ENCODE results near the gene ZDBF2.
"Not testable (repeated sequence)": the region's sequence is repeated elsewhere in the genome, so short reads cannot be mapped to it uniquely, and the experiment has no call there.

The ZDBF2 gene

DNA sequence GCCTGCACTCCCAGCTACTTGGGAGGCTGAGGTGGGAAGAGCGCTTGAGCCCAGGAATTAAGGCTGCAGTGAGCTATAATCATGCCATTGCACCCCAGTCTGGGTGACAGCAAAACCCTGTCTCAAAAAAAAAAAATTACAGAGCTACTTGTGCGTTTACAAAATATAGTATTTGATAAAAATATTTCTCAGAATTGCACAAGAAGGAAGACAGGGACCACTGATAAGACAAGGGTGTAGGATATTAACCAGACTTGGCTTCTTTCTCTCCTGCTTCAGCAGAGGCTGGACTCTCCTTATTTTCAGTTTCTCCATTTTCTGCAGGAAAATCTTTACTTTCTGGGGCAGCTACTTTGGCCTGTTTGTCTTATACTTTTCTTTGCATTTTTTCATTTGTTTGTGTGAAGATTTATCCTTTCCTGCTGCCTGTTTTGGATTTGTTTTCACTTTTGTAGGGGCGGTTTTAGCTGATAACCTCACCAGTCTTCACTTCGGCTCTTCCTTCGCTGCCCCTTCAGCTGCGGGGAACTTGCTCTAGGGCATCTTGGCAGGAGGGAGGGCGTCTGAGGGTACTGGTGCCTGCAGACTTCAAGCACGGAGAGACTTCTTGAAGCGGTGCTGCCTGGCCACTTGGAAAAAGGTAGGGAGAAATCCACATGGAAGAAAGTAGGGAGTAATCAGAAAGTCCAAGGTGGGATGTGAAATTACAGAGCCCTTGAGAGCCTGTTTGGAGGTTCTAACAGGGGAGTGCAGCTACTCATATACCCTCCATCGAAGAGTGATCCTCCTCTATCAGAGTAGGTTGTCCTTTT, 14.9 kb upstream of the ZDBF2 start:
- DNase-seq (ENCODE audit: low read depth in 2 of 2), result no peak

DNA sequence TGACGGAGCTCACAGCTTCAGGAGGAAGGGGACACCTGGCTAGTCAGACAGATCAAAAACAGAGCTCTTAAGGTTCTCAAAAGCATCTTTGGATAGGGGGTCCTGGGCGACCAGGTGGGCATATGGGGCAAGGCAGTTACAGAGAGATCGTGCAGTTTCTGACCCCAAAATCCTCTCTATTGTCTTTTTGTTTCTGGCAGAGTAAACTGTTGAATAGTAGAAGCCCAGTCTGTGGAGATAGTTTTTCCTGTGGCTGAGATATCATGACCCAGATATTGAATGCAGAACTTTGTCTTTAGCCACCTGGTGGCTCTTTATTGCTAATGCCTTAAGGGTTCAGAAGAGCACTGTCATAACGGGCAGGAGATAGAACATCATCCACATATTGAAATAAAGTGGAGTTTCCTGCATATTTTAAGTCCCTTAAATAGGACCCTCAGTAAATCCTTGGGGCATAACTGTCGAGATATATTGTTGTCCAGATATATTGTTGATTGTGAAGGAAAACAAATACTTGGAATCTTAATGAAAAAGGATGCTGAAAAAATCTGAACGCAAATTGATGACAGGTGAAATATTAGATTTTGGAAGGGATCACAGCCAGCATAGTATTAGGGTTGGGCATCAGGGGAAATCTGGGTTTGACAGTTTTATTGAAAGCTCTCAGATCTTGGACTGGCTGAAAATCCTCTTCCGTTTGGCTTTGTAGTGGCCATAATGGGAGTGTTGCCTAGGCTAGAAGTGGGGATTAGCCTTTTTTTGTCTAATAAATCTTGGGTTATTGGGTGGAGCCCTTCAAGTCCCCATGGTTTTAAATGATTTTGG, 14.1 kb upstream of the ZDBF2 start:
- no peak for DNase-seq (ENCODE audit: low read depth in 2 of 2)

DNA sequence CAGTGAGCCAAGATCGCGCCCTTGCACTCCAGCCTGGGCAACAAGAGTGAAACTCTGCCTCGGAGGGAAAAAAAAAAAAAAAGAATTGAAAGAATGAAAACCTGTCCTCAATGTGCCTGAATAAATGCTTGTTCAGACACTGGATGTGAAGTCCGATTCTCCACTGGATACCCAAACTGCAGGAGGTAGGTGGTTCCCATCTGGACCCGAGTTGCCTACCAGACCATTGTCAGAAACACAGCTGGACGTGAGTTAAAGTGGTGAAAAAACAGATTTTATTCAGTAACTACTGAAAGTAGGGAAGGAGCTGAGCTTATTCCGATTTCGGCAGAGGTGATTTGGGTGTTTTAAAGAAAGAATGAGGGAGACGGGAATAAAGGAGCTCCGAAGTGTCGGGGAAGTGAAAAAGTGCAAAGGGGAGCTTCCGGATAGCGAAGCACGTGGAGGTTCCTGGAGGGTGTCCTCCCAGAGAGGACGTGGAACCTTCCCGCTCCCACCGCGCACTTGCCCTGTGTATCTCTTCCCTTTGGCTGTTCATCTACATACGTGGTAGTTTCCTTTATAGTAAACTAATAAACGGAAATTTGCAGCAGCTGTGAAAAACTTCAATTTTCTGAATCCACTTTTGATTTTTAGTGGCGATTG, 10.4 kb upstream of the ZDBF2 start:
- no peak for DNase-seq (ENCODE audit: low read depth in 2 of 2)

DNA sequence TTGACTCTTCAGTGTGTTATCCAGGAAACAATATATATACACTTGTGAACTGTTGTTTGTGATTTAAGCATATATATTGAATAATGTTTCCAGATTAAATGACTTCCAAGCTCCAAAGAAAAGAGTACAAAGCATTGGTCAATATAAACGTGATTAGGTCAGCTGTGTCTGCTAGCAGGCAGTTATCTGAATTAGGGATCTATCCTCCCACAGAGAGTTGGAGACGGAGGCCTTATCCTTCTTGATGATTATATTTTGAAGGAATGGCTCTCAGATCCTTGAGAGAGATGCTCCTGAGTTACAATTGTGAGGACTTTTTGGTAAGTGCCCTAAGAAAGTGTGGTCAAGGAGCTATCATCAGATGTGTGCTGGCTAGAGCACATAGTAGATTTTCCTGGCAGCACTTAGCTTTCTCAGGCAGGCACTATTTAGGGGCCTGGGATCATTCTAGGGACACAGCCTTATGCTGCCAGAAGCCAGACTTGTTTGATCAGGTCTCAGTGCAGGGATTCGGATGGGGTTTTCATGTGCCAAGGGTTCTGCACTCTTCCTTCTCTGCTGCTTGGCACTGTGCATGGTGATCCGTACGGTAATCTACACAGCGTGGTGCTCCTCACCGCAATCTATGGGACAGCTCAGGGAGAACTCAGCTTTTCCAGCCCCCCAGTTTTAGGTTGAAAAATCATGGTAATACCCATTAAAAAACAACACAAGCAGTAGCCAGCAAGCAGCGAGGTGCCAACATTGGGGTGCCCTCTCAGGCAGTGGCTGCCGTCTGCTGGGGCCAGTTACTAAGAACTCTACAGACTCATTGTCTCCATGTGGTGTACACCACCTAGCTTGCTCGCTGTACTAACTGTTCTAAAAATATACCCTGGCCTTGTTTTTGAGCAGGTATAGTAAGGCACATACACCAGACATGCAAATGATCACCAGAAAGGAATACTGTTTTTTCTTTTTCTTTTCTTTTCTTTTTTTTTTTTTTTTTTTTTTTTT, 8.0 kb upstream of the ZDBF2 start:
- no peak for DNase-seq (ENCODE audit: low read depth in 2 of 2)

DNA sequence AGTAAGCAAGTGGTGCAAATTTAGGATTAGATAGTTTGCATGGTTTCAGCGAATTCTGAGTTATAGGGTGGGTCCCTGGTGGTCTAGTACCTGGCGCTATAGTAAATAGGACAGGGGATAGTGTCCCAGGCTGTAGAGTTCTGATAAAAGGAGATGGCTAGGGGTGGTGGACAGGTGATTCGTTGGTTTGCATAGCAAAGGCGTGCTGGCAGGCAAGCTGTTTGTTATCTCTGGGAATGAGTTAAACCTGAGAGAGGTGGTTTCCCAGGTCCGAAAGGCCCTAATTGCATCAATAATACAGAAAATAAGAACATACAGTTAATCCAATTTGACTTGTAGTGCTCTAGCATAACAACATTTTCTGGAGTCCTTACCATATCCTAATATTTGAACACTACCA, 6.9 kb upstream of the ZDBF2 start:
- DNase-seq (ENCODE audit: low read depth in 2 of 2), result no peak

DNA sequence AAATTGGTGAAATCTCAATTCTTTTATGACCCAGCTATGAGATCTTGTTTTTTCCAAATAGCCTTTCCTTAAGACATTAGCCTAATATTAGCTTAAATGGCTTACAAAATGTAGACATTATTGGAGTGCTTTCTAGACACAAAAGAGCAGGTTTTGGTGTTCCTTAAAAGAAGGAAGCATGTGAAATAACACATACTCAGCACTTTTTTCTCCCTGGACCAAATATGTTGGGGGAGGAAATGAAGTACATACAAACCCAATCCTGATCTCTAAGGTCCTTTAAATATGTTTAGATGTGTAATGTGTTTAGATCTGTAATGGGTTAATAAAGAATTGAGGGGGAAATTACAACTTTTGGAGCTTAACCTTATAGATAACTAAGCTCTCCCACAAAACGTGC, 3.4 kb upstream of the ZDBF2 start:
- no peak for DNase-seq (ENCODE audit: low read depth in 2 of 2)

DNA sequence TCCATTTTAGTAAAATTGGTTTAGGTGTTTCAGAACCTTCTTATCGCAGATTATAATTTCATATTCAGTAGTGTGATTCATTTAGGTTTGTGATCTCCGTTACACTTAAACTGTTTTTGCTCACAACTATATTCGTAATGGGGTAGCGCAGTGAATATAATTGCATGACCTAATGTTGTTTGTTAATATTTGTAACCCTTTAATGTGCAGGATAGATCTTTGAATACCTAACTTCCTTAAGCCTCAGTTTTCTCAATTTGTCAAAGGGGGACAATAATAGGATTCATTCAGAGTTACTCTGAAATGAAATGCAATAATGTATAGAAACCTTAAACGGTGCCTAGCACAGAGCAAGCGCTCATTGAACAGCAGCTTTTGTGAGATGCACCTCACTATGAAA, 558 bp upstream of the ZDBF2 start:
- no peak for DNase-seq (ENCODE audit: low read depth in 2 of 2)

DNA sequence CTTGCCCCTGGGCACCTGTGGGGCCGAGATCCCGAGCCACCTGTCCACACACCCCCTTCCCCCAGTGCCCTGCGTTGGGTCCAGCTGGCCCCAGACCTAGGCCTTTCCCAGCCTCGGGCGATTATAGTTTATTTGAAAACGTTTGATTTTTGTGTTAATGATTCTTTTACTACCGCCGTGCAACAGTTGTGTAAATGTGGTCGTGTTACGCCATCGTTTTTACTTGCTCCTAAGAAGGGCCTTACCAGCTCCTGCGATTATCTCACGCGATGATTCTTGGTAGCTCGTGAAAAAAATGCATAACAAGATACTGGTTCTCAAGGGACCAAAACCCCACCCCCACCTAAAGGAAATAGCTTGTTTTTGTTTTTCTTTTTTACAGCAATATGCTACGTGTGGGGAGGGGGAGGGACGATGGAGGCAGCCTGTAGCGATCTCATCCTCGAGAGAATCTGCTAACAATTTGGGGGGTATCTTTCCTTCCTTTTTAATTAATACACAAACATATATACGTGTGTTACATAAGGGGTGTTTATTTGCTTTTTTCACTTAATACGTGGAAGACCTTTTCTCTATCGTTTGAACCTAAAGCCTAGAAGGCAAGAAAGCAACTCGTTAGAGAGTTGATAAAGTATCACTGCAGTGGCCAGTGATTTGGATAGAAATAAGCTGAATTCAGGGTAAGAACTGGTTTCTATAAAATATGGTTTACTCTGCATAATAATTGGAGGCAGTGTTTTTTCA, 1.0 kb downstream of the ZDBF2 start:
- DNase-seq (ENCODE audit: low read depth in 2 of 2), result peak in 1 of 2 donors; percentile 1

DNA sequence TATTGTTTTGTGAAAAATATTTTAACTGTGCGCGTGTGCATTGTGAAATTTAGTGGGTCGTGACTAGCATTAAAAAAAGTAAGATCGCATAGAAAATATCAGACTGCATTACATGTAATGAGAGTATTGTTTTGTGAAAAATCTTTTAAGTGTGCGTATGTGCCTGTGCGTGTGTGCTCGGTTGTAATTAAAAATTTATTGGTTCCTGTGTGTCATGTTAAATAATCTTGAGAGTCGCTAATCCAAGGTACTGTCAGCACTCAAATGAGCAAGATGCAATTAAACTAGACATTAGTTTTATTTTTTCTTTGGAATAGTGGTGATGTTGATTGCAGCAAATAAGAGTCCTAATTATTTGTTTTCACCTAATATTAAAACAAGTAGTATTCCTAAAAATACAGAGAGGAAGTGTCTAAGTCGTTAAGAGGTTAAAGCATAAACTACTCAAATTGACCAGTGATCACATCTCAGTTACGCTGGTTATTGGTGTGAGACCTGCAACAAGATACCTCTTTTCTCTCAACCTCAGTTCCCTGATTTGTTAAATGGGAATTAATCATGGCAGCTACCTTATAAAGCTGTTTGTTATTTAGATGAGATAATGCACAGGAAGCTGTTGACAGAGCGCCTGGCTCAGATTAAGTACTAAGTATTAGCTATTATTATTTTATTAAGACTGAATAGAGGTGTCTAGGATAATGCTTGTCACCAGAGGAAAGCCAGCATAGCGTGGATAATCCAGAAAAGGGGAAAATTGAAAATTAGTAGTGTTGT, 1.9 kb downstream of the ZDBF2 start:
- DNase-seq (ENCODE audit: low read depth in 2 of 2), result no peak

DNA sequence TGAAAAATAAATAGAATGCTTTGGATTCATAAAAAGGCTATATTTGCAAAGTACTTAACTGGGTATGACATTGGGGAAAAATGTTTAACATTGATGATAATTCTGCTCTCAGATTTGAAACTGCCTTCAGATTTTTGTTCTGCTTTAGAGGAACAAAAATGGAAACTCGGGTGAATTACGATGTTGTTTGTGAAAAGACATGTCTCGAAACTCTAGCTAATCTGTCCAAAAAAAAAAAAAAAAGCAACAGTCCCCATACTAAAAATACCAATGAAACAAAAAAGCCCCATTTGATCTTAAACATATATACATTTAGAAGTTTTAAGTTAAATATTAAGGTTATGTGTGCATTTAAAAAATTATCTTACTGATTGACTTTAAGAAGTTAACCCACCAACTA, 3.0 kb downstream of the ZDBF2 start:
- DNase-seq (ENCODE audit: low read depth in 2 of 2), result no peak

DNA sequence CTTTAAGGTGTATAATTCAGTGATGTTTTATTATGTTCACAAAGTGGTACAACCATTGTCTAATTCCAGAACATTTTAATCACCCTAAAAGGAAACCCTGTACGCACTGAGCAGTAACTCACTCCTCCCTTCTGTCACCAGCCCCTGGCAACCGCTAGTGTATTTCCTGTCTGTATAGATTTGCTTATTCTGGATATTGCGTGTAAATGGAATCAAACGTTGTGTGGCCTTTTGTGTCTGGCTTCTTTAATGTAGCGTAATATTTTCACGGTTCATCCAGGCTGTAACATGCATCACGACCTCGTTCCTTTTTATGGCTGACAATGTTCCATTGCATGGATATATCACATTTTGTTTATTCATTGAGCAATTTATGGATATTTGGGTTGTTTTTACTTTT, 8.3 kb downstream of the ZDBF2 start:
- no peak for DNase-seq (ENCODE audit: low read depth in 2 of 2)

DNA sequence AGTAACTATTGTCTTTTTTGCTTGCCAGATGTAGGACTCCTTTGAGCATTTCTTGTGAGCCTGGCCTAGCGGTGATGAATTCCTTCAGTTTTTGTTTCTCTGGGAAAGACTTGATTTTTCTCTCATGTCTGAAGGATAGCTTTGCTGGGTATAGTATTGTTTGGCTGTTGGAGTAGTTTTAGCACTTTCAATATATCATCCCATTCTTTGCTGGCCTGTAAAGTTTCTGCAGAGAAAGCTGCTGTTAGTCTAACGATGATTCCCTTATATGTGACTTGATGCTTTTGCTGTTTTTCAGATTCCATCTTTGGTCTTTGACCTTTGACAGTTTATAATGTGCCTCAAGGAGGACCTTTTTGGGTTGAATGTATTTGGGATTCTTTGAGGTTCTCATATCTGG, 12.7 kb downstream of the ZDBF2 start:
- DNase-seq (ENCODE audit: low read depth in 2 of 2), result no peak

DNA sequence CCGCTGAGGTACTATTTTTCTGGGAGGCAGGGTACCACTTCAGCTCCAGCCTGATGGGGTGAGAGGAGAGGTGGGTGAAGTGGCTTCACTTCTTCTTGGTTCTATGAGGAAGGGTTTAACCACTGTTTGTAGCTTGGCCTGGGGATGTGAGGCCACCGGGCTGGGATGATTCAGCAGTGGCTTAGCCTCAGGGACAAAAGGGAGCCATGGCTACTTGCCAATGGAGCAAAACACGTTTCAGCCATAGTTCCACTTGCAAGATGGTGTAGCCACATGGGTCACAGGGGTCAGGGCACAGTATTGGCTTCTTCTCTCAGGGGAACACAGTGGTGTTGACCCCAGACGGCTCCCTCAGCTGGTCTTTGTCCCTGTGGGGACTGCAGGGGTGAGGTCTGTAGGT, 14.9 kb downstream of the ZDBF2 start:
- DNase-seq (ENCODE audit: low read depth in 2 of 2), result no peak

DNA sequence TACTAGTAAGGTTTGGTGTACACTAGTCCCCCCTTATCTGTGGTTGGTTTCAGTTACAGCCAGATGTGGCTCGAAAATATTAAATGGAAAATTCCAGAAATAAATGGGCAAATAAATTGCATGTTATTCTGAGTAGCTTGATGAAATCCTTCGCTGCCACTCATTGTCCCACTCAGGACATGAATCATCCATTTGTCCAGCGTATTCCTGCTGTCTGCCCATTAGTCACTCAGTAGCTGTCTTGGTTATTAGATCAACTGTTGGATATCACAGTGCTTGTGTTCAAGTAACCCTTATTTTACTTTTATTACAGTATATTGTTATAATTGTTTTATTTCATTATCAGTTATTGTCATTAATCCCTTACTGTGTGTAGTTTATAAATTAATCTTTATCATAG, 21.7 kb downstream of the ZDBF2 start:
- DNase-seq (ENCODE audit: low read depth in 2 of 2), result no peak

DNA sequence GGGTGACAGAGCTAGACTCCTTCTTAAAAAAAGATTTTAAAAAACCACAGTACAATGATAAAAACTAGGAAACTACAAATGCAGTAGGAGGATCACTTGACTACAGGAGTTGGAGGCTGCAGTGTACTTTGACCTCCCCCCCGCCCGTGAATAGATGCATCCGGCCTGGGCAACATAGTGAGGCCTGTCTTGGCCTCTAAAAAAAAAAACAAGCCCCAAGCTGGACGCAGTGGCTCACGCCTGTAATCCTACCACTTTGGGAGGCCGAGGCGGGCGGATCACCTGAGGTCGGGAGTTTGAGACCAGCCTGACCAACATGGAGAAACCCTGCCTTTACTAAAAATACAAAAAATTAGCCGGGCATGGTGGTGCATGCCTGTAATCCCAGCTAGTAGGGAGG, 25.1 kb downstream of the ZDBF2 start:
- DNase-seq (ENCODE audit: low read depth in 2 of 2), result not testable (repeated sequence)

DNA sequence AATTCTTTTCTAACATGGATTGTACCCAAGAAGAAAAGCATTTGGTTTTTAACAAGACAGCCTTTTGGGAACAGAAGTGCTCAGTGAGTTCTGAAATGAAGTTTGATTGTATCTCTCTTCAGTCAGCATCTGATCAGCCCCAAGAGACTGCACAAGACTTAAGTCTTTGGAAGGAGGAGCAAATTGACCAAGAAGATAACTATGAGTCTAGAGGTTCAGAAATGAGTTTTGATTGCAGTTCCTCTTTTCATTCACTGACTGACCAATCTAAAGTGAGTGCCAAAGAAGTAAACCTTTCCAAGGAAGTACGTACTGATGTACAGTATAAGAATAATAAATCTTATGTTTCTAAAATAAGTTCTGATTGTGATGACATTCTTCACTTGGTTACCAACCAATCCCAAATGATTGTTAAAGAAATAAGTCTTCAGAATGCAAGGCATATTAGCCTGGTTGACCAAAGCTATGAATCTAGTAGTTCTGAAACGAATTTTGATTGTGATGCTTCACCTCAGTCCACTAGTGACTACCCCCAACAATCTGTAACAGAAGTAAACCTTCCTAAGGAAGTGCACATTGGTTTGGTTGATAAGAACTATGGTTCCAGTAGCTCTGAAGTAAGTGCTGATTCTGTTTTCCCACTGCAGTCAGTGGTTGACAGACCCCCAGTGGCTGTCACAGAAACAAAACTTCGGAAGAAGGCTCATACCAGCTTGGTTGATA, 31.2 kb downstream of the ZDBF2 start:
- no peak for DNase-seq (ENCODE audit: low read depth in 2 of 2)

DNA sequence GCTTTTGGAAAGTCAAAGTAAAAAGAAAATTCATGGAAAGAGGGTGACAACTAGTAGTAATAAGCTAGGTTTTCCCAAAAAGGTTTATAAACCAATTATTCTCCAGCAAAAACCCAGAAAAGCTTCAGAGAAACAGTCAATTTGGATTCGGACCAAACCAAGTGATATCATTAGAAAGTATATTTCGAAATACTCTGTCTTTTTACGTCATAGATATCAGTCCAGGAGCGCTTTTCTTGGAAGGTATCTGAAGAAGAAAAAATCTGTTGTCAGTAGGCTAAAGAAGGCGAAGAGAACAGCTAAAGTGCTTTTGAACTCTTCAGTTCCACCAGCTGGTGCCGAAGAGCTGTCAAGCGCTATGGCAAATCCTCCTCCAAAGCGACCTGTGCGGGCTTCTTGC, 36.6 kb downstream of the ZDBF2 start:
- no peak for DNase-seq (ENCODE audit: low read depth in 2 of 2)

DNA sequence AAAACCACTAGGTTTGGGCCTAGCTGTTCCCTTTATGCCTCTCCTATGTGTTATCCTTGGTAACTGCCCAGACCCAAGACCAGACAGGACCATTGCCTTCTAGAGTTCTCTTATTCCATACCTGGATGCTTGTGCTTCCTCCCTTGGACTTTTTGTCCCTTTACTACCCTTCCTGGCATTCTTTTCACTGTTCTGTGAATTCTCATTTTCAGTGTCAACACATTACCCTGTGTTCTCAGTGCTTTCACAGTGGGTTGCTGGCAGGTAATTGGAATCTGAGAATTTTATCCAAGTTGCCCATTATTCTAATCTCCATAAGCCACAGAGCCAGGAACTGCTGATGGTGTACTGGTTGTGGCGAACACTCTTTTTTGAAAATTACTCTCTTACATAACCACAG, 41.7 kb downstream of the ZDBF2 start:
- no peak for DNase-seq (ENCODE audit: low read depth in 2 of 2)

DNA sequence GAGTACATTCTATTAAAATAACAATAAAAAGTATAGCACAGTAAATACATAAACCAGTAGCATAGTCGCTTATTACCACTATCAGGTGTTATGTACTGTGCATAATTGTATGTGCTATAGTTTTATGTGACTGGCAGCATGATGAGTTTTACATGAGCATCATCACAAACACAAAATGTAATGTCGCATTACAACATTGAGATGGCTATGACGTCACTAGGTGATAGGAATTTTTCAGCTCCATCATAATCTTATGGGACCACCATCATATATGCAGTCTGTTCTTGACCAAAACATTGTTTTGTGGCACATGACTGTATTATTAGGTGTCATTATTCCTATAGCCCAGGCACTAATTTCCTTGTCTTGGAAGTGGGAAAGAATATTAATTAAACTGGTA, 48.6 kb downstream of the ZDBF2 start:
- no peak for DNase-seq (ENCODE audit: low read depth in 2 of 2)

Data from stimulated activated CD4-positive, alpha-beta T cell treated with anti-CD3 and anti-CD28 coated beads, Interleukin-1b, Interleukin-23, amount 100 ng/mL, for 4 hours (primary cell).